Measurements from ENCODE around the gene PCOLCE2.

The PCOLCE2 gene

DNA sequence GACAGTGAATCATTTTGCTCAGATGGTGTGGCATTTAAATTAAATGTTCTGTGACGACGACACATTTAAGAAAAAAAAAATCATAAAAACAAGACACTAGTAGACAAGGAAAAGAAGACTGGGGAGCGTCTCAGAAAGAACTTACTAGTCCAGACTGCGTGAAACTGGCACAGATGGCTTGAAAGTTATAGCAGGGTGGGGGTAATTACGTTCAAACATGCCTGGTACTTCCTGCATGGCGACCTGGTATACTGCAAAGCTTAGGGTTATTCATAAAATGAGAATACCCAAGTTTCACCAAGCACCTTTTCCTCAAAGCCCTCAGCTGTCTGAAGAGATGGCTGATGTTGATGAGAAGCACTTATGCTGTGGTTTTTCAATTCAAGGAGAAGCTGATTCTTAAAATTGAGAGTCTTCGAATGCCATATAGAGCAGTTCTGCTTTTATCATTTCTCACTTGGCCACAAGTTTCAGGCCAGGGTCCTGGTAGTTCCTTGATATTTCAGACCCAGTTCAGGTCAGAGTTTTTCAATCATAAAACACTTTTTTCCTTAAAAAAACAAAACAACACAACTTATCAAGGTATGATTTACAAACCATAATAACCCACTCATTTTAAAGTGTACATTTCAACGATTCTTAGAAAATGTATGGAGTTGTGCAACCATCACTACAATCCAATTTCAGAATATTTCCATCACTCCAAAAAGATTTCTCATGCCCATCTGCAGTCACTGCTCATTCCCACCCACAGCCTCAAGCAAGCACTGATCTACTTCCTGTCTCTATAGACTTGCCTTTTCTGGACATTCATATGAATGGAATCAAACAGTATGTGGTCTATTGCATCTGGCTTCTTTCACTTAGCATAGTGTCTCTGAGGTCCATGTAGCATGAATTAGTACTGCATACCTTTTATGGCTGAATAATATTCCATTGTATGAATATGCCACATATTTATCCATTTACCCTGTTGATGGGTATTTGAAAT is 24.7 kb downstream of the PCOLCE2 start:
- peak; percentile 69 for DNase-seq

DNA sequence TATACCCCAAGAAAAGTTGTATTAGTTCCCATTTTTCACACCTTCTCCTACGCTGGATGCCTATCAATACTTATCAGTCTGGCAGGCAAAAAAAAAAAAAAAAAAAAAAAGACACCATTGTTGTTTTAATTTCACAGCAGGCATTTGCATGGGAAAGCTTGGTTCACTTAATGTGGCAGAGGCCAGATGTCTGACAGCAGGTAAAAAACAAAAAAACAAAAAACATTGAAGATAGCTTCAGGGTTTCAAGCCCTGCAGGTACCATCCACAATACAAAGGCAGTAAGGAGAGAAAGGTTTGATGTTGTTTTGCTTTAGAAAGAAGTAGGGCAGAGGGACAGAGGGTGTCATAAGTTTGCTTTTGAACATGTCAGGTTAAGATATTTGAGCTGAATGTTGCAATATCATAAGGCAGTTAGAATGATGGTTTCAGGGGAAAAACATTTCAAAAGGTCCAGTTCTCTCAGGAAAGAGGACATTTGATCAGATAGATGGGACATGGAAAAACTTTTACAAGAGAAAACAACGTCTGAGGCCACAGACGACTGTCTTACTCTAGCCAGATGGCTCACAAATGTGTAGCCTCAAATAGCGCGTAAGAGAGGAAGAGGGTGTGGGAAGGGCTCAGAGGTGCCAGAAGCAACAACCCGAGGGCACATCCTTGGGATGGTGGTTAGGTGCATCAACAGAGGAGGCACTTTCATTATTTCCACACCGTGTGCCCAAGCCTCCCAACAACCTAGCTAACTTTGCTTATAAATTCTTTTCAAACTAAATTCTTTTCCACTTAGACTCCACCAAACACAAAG is 25.7 kb downstream of the PCOLCE2 start:
- peak; percentile 74 for DNase-seq

DNA sequence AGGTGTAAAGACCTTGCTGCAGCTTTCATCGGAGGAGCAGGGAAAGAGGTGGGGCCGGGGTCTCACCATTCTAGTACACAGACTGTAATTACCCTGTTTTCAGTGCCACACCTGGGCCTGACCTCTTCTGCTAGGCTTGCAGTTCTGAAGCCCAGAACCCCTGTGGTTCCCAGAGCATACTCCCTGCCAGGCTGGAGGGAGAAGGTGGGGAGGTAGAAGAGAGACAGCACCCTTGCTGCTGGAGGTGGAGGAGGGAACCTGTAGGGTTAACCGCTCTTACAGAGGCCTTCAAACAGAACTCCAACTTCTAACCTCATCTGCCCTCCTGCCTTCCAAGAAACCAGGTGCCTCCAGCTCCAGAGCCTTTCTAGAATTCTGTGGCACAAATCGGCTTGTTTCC is 27.0 kb downstream of the PCOLCE2 start:
- peak; percentile 62 for DNase-seq

DNA sequence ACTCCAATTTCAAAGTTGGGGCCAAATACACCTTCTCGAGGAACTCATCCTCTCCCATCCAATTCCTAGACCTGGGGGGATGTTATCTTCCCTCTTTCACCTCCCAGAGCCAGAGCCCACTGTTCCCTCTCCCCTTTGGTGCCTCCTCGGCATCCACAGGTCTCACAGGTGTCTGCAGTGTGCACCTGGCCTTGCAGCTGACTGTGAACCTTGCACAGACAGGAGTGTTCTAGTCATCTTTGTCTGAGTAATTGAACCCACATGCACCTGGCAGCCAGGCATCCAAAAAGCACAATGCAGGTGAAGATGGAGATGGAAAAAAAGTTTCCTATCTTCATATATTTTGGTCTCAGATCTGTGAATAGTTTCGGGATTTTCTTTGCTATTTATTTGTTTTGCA is 30.8 kb downstream of the PCOLCE2 start:
- DNase-seq = peak; percentile 72

DNA sequence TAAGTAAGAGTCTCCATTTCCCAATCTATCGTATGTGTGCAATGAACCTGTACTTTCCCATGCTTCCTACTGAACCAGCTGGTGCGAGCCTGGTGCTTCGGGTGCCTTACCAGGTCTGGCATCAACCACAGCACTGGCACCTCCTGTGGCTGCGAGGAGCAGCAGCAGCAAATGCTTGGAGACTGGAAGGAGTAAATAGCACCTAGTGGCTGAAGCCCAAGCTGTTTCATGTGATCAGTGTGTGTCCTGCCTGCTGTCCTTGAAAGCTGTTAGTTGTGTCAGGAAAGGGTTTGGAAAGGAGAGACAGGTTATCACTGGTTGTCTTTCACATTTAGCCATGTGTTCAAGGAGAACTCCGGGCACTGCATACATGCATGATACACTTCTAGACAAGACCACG is 31.8 kb downstream of the PCOLCE2 start:
- peak; percentile 82 for DNase-seq

DNA sequence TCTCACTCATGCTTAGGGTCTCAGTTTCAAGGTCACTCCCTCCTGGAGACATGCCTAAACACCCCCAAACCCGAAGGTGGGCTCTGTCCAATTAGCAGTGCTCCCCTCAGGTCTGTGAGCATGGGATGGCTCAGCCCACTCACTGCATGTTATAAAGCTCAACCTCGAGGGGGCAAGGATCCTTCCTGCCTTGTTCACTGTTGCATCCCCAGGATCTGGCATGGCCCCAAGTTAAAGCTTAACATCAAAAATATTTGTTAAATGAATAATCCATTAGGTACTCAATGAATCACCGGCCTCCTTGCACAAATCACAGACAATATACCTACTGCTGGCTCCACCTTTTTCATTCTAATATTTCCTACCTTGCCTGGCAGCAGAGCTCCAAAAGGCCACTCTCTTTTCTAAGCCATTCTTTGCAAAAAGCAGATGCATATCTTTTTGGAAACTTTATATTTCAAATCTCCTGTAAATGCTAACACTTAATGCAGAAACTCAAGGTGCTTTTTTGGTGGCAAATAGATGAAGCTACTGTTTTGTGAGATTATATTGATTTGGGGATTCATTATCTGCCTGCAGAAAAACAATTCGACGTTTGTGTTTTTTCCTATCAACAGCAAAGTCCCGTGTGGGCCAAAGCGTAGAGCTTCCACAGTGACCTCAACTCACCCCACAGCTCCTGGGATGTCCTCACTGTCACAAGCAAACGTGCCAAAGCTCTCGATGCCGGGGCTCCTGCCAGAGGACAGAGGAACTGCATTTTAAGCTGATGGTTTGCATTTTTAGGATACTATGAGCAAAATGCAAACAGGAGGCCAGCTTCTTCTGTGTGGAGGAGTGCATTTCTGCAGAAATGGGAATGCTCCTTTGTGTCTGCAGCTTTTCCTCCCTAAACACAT is 35.4 kb downstream of the PCOLCE2 start:
- DNase-seq = peak; percentile 71

DNA sequence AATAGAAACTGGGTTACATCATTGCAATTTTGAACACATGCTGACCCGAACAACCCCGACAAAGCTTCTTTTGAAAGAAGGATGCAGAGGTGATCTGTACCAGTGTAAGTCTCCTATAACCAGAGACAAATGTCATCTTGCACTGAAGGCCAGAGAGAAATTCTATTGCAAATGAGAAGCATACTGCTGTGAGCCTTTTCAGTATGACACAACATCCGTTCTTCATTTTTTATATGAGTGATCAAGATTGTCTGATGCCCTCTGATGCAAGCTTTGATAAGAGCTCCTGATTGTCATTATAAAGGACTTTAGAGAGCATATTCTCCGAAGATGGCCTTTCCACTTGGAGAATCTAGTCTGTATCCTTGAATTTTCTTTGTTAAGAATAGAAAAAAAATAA is 36.9 kb downstream of the PCOLCE2 start:
- DNase-seq = no peak

DNA sequence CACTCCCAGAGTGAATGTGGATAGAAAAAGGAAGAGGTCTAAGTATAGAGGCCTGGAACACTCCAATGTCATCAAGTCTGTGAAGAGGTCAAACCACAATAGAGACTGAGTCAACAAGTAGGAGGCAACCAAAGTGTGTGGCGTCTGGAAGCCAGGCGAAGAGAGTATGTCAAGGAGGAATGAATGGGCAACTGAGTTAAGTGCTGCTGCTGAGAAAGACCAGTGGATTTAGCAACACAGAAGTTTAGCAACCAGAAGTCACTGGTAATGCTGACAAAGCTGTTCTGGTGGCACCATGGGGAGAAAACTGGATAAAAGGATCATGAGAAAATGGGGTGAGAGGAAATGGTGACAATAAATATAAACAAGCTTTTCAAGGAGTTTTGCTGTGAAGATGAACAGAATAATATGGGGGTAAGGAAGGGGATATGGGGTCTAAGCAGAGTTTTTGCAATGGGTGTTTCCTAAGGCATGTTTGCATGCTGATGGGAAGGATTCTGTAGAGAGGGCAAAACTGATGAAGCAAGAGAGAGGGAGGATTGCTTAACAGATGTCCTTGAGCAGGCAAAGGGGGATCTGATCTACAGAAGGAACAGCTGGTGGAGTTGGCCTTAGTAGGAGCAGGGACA is 38.4 kb downstream of the PCOLCE2 start:
- DNase-seq = peak; percentile 74

DNA sequence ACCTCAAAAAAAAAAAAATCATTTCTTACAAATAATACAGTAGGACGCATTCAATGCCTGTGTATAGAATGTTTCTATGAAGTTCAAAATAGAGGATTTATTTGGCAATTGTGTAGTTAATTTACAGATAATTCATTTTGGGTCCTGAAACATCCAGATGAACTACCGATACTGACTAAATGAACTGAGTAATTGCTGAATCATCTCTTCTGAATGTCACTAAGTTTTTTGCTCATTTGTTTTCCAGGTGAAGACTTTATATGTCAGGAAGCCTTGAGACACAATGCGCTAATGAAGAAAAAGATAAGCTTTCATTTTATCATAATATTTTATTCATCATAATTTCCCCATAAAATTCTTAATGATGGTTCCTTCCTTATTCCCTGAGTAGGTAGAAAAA is 39.7 kb downstream of the PCOLCE2 start:
- DNase-seq = no peak

DNA sequence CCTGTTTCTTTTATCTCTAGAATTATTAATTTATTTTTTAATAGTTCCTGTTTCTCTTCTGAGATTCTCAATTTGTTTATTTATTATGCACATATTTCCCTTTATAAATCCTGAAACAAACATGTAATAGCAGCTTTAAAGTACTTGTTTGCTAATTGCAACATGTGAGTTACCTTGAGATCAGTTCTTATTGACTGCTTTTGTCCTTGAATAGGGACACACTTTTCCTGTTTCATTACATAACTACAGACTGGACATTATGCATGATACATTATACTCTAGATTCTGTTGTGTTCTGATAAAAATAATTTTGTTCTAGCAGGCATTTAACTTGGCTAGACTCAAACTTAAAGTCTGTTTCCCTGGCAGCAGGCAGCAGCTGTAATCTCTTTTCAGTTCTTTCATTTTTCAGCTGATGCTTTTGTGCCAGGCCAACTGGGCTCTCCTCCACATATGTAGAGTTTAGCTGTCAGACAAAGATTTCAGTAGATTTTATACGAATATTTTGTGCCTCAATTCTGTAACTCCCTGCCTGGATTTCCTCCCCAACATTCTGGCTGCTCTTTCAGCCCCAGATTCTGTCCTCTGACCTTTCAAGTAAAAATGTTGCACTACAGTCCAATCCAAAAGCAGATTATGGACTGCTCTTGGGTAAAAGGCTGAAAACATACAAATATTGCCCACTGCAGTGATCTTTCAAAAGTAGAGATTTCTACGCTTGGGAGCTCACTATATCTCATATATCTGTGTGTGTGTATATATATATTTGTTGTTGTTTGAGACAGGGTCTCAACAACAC is 41.9 kb downstream of the PCOLCE2 start:
- DNase-seq = no peak

DNA sequence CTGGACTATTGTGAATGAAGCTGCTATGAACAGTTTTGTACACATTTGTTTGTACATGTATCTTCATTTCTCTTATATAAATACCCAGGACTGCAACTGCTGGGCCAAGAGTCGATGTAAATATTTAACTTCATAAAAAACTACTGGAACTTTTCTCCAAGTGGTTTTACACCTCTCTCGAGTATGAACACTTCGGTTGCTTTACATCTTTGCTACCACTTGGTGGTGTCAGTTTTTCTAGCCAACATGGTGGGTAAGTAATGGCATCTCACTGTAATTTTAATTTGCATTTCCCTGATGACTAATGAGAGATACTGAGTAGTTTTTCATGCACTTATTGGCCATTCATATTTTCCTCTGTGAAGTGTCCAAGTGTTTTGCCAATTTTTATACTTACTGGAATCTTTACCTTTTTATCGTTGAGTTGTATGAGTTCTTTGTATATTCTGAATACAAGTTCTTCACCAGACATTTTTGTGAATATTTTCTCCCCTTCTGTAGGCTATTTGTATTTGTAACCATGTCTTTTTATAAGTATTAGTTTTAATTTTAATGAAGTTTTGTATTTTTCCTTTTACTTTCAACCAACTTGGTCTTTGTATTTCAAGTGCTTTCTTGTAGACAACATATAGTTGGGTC is 44.4 kb downstream of the PCOLCE2 start:
- peak; percentile 47 for DNase-seq

DNA sequence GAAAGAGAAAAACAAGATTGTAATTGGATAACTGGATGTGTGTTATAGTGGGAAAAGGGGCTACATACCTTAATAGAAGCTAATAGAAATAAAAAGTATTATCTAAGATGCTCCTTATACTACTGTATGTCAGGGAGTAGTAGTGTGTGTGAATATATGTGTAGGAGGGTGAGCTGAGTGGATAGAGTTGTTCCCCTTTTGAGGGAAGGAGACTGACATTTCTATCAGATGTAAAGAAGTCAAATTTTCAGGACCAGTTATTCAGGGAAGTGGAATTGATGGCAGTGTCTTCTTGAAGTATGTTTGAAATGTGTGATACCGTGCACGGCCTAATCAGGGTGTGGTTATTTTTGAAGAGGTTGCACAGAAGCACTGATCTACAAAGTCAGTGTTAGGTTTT is 49.1 kb downstream of the PCOLCE2 start:
- DNase-seq = no peak

DNA sequence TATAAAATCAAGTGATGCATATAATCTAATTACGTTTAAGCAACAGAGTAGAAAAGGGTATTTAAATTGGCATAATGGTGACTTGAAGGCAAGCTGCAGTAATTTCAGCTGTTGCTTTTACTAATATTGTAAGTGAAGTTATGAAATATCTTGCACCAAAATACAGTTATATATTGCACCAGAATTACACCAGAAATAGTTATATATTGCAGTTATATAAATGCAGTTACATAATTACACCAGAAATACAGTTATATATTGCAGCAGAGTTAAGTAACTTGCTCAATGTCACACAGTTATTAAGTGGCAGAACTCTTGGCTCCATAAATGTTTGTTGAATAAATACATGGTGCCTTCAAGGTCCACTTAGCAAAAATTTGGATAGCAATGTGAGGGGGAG is 51.4 kb downstream of the PCOLCE2 start:
- DNase-seq = no peak

DNA sequence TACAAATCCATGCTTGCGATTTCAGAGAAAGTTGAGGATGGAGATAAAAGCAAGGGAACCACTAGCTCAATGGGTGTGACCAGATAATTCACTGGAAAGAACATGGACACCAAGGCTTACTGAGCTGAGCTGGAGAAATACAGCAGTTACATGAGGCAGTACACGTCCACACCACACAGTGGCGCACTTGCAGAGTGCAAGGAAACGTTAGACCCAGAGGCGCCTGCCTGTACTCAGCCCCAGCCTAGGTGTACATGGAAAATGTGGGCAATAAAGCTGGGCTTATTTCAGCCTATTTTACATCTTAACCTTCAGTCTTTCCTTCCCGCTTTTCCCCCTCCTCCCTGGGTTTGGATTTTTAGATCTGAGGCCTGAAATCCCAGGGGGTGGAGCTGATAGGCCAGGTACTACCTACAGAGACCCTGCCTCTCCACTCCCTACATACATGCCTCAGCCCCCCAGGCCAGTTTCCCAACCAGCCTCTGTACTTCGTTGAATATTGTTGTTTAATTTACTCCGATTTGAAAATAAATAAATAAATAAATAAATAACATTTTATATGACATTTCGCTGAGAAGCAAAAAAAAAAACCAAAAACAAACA is 60.1 kb downstream of the PCOLCE2 start:
- peak; percentile 80 for DNase-seq

DNA sequence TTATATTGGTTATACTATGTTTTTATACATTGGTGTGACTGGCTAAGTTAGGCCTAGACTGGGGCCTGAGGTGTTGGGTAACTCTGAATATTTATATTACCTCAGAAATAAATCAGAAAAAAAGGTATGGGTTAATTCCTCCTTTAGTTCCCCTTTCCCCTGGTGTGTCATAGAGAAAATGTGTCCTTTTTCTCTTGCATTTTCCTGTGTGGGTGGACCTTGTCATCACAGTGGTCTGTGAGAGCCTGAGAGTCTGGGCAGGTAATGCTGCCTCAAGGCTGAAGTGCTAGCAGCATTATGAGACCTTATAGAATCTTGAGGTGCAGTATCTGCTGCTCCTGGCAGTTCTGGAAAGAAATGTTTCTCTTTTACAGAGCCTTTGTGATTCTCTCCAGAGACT is 69.7 kb downstream of the PCOLCE2 start:
- no peak for DNase-seq

DNA sequence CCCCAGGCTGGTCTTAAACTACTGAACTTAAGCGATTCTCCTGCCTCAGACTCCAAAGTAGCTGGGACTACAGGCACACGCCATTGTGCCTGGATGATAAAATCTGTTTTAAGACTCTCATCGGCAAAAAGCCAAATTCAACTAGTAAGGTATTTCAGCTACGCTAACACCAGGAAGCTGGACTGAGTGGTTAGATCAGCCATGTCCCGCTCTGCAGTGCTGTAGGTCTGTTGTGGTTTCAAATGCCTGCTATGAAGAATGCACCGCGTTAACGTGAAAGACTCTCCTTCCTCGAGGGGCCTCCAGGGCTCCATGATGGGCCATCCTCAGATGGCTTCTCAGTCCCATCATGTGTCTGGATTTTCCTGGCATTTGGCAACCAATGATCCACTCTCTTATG is 70.2 kb downstream of the PCOLCE2 start:
- no peak for DNase-seq

DNA sequence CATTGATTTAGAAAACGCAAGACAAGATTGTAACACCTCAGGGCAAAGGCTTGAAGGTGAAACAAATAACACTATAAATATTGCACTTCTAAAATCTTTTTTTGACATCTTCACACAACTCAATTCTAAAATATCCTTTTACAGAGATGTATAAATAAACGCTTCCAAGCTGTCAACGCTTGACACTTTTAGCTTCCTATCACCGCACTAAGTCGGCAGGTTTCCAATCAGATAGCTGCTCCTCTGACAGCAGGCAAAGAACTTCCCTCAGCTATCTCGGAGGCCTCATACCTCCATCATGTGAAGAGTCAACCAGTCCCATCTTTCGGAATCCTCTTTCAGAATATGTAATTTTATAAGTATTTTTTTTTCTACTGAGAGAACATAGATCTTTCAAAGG is 71.0 kb downstream of the PCOLCE2 start:
- DNase-seq = no peak

DNA sequence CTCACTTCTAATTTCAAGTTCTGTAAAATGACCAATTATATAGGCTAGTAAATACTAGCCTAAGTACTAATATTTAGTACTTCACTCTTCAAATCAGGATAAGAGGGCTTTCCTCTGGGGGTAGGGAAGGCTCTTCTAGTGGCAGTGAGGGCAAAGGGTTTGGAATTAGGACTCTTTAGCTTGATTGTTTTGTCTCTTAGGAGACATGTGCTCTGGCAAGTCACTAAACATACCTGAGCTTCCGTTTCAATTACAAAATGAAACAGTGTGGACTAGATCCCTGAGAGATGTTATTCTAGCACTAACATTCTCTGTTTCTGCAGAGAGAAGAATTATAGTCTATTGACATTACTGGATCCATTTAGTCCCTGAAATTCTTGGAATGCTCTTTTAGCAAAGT is 71.5 kb downstream of the PCOLCE2 start:
- DNase-seq = no peak

DNA sequence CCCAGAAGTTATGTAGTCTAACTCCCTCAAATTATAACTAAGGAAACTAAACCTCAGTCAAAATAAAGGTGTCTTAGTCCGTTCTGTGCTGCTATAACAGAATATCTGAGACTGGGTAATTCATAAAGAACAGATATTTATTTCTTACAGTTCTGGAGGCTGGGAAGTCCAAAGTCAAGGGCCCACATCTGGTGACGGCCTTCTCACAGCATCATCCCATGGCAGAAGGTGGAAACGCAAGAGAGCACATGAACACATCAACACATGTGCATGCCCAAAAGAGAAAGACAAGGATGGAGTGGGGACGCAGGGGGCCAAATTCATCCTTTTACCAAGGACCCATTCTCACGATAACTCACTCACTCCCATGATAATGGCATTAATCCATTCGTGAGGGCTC is 73.1 kb downstream of the PCOLCE2 start:
- DNase-seq = no peak

DNA sequence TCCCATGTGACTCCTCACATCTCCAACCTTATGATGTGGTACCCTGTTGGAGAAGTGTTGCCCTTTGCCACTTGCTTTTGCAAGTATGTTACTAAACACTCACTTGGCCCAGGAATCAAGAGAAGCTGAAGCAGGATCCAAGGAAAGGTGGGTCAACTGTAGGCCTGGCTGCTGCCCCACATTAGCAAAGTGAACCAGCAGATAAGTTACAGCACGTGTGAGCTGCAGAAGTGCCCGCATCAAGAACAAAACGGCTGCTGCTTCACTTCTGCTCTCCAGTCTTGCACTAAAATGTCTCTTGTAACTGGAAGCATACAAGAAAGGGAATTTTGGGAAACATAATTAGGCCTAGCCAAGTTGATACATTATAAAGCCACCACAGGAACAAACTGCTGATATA is 79.6 kb downstream of the PCOLCE2 start:
- DNase-seq = no peak
